Placental pericyte (primary cell): Measurements from ENCODE around the gene SEPSECS. TPM values are rescaled to one million over a fixed set of nuclear protein-coding genes. Genes with fewer than 3 reads are reported as not detected.

ENCODE experiments used
- total RNA-seq: library from RNA; depleted of rRNA; stranded (reverse); fragments of >200 nt; gene quantifications from 2 replicates; pipeline ENCODE4 v1.2.3, GENCODE V29; 2012

SEPSECS gene
- total RNA-seq: 5.5 and 5.7 TPM in 2 replicates

DNA sequence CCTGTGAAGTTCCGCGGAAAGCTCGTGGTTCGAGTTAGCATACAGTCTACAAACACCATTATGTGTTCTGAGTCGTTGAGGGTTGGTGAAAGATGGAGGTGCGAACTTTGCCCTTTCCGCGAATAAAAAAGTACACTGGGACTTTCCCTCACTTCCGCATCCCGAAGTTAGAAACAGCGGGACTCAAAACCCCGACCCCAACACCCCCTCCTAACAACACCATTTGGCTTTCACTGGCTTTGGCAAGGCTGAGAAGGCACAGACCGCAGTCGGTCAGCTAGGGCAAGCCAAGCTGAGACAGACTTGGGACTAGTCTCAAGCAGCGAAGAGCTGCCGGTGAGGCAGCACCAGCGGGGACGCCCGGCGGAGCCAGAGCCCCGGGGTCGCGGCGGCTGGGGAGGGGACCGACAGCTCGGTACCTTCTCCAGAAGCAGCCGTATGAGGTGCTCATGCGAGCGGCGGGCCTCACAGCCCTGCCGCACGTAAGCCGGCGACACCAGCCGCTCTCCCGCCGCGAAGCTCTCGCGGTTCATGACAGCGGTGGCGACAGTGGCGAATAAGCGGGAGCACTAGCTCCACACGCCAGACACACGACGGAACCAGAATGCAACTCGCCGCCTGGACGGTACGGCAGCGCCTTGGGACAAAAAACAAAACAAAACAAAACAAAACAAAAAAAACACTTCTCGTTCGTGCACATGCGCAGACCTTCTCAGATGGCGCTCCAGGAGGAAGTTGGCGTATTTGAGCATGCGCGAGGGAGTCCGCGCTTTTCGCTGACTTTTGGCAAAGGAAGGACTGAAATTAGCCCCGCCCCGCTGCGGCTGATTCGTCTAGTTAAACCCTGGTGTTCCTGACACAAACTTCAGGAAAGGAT, at the start of gene SEPSECS:
Gene SEPSECS, minus strand, starts transcription at position 613 of the 877 bp plus-strand sequence. Its CDS starts 80 bp downstream, at position 533.

Other genes starting within 250 kb of the SEPSECS start
- 7.3 and 15.1 TPM in 2 replicates for gene CCDC149, start 247.4 kb downstream of the SEPSECS start, total RNA-seq
- not detected in 2 replicates for gene LGI2, start 129.5 kb downstream of the SEPSECS start, total RNA-seq
- gene PI4K2B, start 73.6 kb upstream of the SEPSECS start, total RNA-seq: 12.7 and 39.2 TPM in 2 replicates
- 10.1 and 13.7 TPM in 2 replicates for gene ZCCHC4, start 152.3 kb upstream of the SEPSECS start, total RNA-seq
- gene ANAPC4, start 216.8 kb upstream of the SEPSECS start, total RNA-seq: 22.1 and 27.2 TPM in 2 replicates